HG03558 (cell line): ENCODE data around the gene MARCHF3.

Experiments
- ATAC-seq: cut with Tn5 transposase; IDR thresholded peaks from one replicate; pipeline ENCODE4 v1.9.1; 2021; ENCODE audit warnings: moderate number of reproducible peaks; ENCODE audit not compliant: unreplicated experiment; ENCODE audit errors: extremely low read depth

The MARCHF3 gene

GRCh38 chr5:126988021-126988569, 42.3 kb downstream of the MARCHF3 start:
- peak; percentile 95 for ATAC-seq

GRCh38 chr5:126987271-126987899, 43.0 kb downstream of the MARCHF3 start:
- ATAC-seq: no peak

- no peak for ATAC-seq
These were observed 45.7 kb downstream of the MARCHF3 start for GRCh38 chr5:126984632-126985031.

GRCh38 chr5:126983874-126984266, 46.5 kb downstream of the MARCHF3 start:
- ATAC-seq: no peak

- ATAC-seq: no peak
These were observed 47.2 kb downstream of the MARCHF3 start for GRCh38 chr5:126982926-126983873.

- no peak for ATAC-seq
These were observed 48.2 kb downstream of the MARCHF3 start for GRCh38 chr5:126982202-126982601.

GRCh38 chr5:126981701-126982100, 48.7 kb downstream of the MARCHF3 start:
- ATAC-seq: no peak

- no peak for ATAC-seq
These were observed 49.1 kb downstream of the MARCHF3 start for GRCh38 chr5:126981222-126981621.

GRCh38 chr5:126978258-126978657, 52.1 kb downstream of the MARCHF3 start:
- no peak for ATAC-seq

- ATAC-seq: no peak
These were observed 53.7 kb downstream of the MARCHF3 start for GRCh38 chr5:126976520-126977172.

GRCh38 chr5:126975796-126976195, 54.6 kb downstream of the MARCHF3 start:
- no peak for ATAC-seq

- no peak for ATAC-seq
These were observed 57.2 kb downstream of the MARCHF3 start for GRCh38 chr5:126973193-126973592.

- ATAC-seq: peak; percentile 45
These were observed 58.1 kb downstream of the MARCHF3 start for GRCh38 chr5:126972062-126972895.

GRCh38 chr5:126971455-126972031, 58.8 kb downstream of the MARCHF3 start:
- ATAC-seq: no peak

- ATAC-seq: no peak
These were observed 59.8 kb downstream of the MARCHF3 start for GRCh38 chr5:126970517-126971017.

GRCh38 chr5:126969548-126969947, 60.8 kb downstream of the MARCHF3 start:
- no peak for ATAC-seq

GRCh38 chr5:126967808-126968466, 62.4 kb downstream of the MARCHF3 start:
- ATAC-seq: no peak

GRCh38 chr5:126965487-126965886, 64.9 kb downstream of the MARCHF3 start:
- no peak for ATAC-seq

GRCh38 chr5:126965061-126965475, 65.3 kb downstream of the MARCHF3 start:
- ATAC-seq: no peak
